K562 treated with DMSO at 1 percent for 12 hours (cell line): ENCODE results near the gene MAMDC2. TPM values are rescaled to one million over a fixed set of nuclear protein-coding genes. Genes with fewer than 3 reads are reported as not detected.

ENCODE experiments used
- total RNA-seq: library from RNA; unstranded; fragments of 300-600 nt; gene quantifications from 2 replicates; pipeline ENCODE4 v1.2.3, GENCODE V29; 2022; ENCODE audit not compliant: insufficient read depth

Gene MAMDC2
- not detected in 2 replicates for total RNA-seq

GRCh38 chr9:70043689-70044489, at the start of gene MAMDC2:
MAMDC2 (plus strand) TSS chr9:70043848; CDS start chr9:70044198, 350 bp downstream.

GRCh38 chr9:70258692-70259511, 215.3 kb downstream of the MAMDC2 start, which contains the start of gene SMC5:
SMC5 (plus strand) TSS chr9:70258978; CDS start chr9:70259079, 101 bp downstream.

Other genes starting within 250 kb of the MAMDC2 start
- not detected in 2 replicates for gene CFAP95, start 223.0 kb upstream of the MAMDC2 start, total RNA-seq
- 2.3 and 9.2 TPM in 2 replicates for gene SMC5, start 215.1 kb downstream of the MAMDC2 start, total RNA-seq